ENCODE measurements around the gene B3GALT5. TPM values are rescaled to one million over a fixed set of nuclear protein-coding genes. Genes with fewer than 3 reads are reported as not detected.
"Not testable (repeated sequence)": the region's sequence is repeated elsewhere in the genome, so short reads cannot be mapped to it uniquely, and the experiment has no call there.

The B3GALT5 gene, protein sequence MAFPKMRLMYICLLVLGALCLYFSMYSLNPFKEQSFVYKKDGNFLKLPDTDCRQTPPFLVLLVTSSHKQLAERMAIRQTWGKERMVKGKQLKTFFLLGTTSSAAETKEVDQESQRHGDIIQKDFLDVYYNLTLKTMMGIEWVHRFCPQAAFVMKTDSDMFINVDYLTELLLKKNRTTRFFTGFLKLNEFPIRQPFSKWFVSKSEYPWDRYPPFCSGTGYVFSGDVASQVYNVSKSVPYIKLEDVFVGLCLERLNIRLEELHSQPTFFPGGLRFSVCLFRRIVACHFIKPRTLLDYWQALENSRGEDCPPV
- polyA plus RNA-seq (2012; ENCODE audit: insufficient read depth, insufficient read length): not detected

DNA sequence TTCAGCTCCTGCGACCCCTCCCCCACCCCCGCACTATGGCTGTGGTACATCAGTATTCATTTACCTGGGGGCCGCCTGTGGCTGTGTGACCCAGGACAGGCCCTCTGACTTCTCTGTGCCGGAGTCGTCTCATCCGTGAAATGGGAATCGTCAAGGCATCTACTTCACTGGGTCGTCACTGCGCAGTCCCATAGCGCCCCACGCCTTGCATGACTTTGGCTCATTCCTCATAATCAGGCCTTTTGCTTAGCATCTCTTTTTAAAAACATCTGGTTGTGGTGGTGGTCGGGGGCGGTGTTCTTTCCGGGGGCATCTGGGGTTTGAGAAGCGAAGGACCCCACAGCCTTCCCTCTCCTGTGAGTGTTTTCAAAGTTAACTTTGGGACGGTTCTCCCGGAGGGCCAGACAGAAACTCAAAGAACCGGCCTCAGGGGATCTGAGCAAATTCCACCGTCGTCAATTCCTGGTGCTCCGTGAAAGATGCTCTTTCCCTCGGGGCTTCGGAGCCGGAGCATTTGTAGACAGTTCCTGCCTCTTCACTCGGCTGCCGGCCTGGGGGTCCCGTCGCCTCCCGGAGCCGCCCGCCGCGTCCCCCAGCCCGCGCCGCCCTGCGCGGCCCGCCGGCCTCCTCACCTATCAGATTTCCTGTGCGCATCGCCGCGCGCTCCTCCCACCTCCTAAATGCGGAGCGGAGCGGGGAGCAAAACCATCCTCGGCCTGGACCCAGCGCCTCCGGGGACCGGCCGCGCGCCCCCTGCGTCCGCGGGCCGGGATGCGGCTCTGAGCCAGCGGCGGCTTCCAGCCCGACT is at the start of gene B3GALT5:
Gene B3GALT5, plus strand, starts transcription at position 708 of the 808 bp plus-strand sequence. CDS start 47,620 bp downstream, outside the sequence.
- no peak for DNase-seq (ENCODE audit: low read depth, low spot score)
- no peak within 1 kb of the TSS for H3K4me3 ChIP-seq (ENCODE audit: low read length)

DNA sequence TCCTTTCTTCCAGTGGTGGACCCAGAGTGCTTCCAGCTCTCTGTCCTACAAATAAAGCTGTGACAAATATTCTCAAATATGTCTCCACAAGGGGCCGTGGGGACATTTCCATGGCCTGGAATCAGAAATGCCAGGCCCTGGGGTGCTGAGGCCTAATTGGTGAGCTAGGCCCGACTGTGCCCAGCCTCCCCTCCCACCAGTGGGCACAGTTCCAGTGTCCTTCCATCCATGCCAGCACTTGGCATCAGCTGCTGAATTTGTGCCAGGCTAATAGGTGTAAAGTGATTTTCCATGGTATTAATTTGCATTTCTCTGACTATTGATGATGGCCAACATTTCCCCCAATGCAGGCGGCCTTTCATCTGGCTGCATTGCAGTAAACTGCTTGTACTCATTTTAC is 48.5 kb upstream of the B3GALT5 start:
- DNase-seq (ENCODE audit: low read depth, low spot score): no peak

DNA sequence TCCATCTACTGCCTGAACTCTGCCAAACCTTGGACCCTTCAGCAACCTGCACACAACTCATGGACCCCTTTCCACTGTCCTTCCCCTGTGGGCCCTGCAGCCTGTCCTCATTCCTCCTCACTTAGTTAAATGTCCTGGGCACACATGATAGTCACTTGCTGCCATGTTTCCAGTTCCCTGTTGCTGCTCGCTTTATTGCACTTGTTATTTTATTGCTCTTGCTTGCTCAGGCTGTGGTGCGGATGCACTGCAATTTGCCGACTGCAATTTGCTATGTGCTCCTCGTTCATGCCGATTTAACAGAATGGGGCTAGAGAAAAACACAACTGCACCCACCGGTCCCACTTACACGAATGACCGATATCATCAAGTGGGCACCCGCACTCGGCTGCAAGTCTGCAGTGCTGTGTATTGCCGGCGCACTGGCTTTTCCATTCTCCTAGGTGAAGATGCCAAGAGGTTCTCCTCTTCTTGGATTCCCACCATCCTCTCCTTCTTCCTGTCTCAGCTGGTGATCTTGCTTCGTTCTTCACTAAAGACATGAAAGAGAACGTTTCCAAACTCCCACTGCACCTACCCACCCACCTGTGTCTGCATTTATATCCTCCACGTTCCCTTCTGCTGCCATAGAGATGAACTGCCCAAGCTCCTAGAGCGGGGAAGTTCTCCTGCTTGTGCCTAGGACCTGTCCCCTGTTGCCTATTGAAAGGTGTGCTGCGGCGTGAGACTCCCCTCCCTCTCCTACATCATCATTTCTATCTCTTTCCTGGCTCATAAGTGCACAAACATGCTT is 45.4 kb upstream of the B3GALT5 start:
- no peak overlapping the region for H3K4me3 ChIP-seq (ENCODE audit: low read length)
- DNase-seq (ENCODE audit: low read depth, low spot score): no peak

More for the DNA sequence above, 48.5 kb upstream of the B3GALT5 start:
- H3K4me3 ChIP-seq (ENCODE audit: low read length): no peak overlapping the region

DNA sequence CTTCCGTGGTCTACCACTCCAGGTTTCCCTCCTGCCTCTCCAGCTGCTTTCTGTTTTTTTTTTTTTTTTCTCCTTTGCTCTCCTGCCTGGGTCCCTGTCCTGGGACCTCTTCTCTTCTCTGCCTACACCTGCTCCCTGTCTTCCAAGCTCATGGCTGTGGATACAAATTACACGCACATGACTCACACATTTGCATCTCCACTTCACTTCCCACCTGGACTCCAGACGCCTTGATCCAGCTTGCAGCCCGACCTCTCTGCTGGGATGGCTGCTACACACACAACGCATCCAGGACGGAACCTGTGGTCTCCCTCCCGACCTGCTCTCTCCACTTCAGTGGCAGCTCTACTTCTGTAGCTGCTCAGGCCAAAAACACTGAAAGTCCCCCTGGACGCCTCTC is 44.4 kb upstream of the B3GALT5 start:
- no peak for DNase-seq (ENCODE audit: low read depth, low spot score)

DNA sequence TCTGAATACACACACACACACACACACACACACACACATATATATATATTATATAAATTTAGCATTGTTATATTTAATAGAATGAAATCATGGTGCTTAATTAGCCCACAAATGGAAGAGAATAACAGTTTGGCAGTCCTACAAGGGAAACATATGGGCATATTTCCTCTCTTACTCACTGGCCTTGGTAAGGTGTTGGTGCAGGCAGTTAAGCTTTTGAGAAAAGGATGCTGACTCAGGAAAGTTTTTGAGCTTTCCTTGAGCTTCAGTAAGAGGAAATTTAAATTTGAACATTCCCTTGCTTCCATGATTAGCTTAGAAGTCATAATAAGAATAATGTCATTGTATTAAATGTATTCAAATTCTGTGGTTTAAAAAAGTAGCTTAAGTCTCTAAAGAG is 37.0 kb upstream of the B3GALT5 start:
- H3K4me3 ChIP-seq (ENCODE audit: low read length): no peak overlapping the region
- no peak for DNase-seq (ENCODE audit: low read depth, low spot score)

More for the DNA sequence above, 44.4 kb upstream of the B3GALT5 start:
- no peak overlapping the region for H3K4me3 ChIP-seq (ENCODE audit: low read length)

DNA sequence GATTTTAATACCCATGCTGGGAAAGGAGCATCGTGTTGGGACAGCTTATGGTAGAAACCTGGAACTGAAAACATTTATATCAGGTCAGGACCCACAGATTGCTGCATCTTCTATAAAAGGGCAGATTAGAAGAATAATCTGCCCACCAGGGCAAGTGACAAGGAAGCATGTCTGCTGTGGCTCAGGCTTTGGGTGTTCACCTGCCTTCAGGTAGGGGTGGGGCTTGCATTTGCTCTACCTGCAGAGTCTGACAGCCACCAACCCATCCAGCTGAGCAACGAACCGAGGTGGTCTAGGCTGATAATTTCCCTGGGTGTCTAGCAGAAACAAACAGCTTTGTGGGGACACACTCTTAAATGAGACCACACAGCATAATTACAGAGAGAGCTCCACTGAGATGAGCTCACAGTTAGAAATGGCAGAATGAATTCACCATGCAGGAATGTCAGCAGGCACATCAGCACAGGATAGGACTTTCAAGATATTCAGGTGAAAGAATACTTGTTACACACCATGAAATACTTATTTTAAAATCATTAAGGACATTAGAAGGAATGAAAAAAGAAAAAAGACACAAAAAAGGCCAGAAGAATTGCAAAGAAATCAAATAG is 36.1 kb upstream of the B3GALT5 start:
- H3K4me3 ChIP-seq (ENCODE audit: low read length): no peak overlapping the region
- no peak for DNase-seq (ENCODE audit: low read depth, low spot score)

DNA sequence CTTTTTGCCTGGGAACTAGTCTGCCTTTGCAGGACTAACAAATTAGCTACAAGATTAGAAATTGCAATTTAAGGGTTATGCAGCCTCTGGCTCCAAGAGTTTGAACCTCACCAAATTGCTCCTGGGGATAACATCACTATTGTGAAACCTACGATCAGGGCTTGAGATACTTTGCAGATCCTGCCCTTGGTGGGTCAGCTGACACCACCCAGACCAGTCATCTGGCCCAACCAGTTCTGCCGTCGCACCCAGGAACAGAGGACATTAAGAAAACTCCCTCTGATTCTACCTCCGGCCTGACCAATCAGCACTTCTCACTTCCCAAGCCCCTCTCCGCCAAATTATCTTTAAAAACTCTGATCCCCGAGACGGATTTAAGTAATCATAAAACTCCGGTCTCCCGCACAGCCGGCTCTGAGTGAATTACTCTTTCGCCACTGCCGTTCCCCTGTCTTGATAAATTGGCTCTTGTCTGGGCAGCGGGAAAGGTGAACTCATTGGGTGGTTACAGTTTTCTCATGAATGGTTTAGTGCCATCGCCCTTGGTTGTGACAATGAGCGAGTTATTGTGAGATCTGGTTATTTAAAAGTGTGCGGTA is 32.9 kb upstream of the B3GALT5 start:
- no peak overlapping the region for H3K4me3 ChIP-seq (ENCODE audit: low read length)
- no peak for DNase-seq (ENCODE audit: low read depth, low spot score)

DNA sequence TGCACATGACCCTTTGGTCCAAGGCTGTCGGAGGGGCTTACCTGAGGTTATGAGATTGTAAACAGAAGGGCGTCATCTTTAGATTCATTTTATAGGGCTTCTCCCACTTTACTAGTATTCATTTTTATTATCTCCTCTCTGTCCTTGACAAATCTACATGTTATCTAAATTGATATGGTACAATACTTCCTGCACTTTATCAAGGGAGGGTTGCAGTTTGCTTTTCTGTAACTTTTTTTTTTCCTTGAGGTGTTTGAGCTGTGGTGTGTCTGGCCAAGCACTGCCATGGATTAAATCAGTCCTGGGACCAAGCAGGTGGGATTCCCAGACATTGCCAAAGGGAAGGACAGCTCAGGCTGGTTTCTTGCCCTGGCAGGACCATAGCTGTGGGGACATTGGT is 32.0 kb upstream of the B3GALT5 start:
- H3K4me3 ChIP-seq (ENCODE audit: low read length): no peak overlapping the region
- DNase-seq (ENCODE audit: low read depth, low spot score): no peak

DNA sequence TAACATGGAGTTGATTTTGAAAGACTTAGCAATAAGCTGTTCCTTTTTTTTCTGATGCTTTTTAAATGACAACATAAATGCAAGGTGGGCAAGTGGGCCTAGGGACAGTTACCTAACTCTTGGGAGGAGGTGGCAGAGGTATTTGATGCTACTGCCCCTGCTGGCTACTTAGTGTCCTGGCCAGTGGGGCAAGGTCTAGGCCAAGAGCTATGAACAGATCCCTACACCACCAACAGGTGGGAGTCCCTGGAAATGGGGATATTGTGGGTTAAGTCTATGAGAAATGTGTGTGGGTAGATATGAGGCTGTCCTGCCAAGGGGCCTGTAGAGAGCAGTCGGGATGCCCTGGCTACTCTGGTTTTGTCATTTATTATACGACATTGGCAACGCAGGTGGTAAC is 31.3 kb upstream of the B3GALT5 start:
- DNase-seq (ENCODE audit: low read depth, low spot score): no peak
- H3K4me3 ChIP-seq (ENCODE audit: low read length): no peak overlapping the region

DNA sequence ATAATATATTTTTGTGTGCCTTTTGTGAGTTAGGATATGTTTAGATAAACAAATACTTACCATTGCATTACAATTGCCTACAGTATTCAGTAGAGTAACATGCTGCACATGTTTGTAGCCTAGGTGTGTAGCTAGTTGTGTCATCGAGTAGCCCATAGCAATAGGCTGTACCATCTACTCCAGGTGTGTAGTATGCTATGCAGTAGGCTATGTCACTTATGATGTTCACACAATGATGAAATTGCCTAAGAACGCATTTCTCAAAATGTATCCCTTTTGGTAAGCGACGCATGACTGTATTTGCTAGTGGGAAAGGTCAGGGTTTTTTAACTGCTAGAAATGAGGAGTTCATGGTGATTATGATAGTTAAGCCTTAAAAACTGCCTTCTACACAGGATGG is 30.0 kb upstream of the B3GALT5 start:
- H3K4me3 ChIP-seq (ENCODE audit: low read length): no peak overlapping the region
- no peak for DNase-seq (ENCODE audit: low read depth, low spot score)

DNA sequence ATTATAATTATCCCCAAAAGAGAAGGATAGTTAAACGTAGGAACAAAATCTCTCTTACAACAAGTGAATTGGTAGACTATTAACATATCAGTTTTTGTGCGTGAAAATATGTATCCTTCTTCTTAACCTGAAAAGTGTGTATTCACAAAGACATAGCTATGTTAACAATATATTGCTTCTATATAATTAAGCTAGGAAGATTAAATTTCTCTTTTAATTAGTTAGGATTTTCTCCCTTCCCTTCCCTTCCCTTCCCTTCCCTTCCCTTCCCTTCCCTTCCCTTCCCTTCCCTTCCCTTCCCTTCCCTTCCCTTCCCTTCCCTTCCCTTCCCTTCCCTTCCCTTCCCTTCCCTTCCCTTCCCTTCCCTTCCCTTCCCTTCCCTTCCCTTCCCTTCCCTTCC is 29.2 kb upstream of the B3GALT5 start:
- DNase-seq (ENCODE audit: low read depth, low spot score); H3K4me3 ChIP-seq (ENCODE audit: low read length): not testable (repeated sequence)

DNA sequence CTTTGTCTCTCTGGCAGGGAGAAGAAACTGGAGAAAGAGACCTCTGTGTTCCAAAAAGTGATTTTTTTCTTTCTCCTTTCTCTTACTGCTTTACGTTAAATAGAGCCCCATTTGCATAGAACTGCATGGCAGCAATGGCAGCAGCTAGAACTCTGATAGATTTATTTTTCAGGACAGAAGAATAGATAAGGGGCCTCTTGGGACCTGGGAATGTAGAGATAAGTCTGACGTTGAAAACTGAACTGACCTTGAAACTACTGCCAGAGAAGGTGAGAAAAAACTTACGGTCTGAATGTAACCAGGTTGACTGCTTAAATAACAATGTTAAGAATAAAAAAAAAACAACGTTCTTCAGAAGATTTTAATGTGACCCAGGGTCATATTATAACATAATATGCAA is 25.4 kb upstream of the B3GALT5 start:
- H3K4me3 ChIP-seq (ENCODE audit: low read length): no peak overlapping the region
- DNase-seq (ENCODE audit: low read depth, low spot score): no peak

DNA sequence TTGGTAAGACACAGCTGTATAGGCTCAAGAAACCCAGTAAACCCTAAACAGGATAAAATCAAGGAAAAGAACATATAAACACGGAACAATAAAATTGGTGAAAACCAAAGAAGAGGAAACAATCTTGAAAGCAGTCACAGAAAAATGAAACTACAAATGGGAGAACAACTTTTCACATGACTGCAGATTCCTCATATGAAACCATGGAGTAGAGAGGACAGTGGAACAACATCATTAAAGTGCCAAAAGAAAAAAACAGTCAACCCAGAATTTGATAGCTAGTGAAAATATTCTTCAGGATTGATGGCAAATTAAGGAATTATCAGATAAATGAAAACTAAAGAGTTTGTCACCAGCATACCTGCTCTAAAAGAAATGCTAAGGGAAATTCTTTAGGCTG is 23.9 kb upstream of the B3GALT5 start:
- H3K4me3 ChIP-seq (ENCODE audit: low read length): no peak overlapping the region
- no peak for DNase-seq (ENCODE audit: low read depth, low spot score)

DNA sequence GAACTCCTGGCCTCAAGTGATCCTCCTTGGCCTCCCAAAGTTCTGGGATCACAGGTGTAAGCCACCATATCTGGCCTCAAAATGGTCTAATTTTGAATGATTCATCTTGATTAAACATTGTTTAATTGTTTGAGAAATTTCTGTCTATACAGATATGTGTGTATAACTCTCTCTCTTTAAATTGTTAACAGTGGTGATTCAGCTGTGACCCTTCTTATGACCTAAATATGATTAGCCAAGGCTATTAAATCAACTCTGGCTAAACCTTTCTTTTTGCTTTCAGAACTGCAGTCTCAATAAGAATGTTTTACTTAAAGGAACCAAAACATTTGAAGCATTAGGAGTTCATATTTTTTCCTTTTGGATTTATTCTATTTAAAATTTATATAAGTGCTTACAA is 19.2 kb upstream of the B3GALT5 start:
- H3K4me3 ChIP-seq (ENCODE audit: low read length): no peak overlapping the region
- DNase-seq (ENCODE audit: low read depth, low spot score): no peak

DNA sequence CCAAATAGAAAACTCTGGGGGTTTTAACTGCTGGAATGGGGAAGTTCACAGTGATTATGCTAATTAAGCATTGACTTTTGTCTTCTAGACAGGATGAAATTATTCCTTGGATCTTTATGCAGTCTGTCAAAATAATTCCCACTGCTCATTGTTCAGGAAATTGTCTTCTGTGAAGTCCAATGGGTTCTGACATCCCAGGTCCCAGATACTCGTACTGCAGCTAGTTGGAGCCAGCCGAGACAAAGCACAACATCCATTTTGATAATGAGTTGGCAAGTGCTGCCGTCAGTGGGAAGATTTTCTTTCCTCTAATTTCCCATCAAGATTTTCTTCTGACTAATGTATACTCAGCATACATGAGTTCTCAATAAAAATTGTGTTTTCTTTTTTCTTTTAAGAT is 17.3 kb upstream of the B3GALT5 start:
- DNase-seq (ENCODE audit: low read depth, low spot score): no peak
- H3K4me3 ChIP-seq (ENCODE audit: low read length): no peak overlapping the region

DNA sequence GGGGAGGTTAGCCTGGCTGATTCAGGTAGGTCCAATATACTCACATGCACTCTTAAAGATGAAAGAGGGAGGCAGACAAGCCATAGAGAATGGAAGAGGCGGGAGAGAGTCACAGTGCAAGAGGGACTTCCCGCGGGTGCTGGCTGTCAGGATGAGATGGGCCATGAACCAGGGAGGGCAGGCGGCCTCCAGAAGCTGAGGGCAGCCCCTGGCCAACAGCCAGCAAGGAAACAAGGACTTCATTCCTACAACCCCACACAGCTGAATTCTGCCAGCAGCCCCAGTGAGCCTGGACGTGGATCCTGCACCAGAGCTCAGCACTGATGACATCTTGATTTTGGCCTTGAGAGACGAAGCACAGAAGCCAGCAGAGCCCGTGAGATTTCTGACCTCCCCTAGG is 15.1 kb upstream of the B3GALT5 start:
- DNase-seq (ENCODE audit: low read depth, low spot score): no peak
- no peak overlapping the region for H3K4me3 ChIP-seq (ENCODE audit: low read length)

DNA sequence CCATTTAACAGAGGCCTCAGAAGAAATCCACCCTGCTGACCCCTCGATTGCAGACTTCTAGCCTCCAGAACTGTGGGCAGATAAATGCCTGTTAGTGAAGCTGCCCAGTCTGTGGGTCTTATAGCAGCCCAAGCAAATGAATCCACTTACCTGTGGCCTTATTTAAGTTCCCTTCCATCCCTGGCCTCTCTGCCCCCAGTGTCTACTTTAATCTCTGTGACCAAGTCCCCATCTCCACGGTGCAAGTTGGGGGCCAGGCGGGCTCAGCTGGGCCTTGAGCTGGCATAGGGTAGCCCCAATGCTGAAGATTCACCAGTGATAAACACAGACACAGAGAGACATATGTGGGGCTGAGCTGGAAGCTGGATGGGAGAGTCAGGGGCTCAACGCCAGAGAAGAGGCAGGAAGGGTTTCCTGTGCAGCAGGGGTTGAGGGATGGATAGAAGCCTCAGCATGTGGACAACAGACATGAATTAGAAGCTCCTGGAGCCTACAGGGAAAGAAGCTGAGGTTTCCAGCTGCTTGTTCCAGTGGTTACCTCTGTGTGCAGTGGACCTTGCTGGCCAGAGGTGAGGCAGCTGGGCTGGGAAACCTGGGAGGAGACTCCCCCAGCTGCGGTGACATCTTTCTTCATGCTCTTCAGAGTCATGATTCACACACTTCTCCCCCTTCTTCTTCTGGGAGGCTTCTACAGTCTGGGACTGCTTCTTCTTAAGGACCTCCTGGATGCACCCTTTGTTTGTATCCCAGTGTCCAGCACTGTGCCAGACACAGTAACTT is 13.4 kb upstream of the B3GALT5 start:
- no peak for DNase-seq (ENCODE audit: low read depth, low spot score)
- no peak overlapping the region for H3K4me3 ChIP-seq (ENCODE audit: low read length)

DNA sequence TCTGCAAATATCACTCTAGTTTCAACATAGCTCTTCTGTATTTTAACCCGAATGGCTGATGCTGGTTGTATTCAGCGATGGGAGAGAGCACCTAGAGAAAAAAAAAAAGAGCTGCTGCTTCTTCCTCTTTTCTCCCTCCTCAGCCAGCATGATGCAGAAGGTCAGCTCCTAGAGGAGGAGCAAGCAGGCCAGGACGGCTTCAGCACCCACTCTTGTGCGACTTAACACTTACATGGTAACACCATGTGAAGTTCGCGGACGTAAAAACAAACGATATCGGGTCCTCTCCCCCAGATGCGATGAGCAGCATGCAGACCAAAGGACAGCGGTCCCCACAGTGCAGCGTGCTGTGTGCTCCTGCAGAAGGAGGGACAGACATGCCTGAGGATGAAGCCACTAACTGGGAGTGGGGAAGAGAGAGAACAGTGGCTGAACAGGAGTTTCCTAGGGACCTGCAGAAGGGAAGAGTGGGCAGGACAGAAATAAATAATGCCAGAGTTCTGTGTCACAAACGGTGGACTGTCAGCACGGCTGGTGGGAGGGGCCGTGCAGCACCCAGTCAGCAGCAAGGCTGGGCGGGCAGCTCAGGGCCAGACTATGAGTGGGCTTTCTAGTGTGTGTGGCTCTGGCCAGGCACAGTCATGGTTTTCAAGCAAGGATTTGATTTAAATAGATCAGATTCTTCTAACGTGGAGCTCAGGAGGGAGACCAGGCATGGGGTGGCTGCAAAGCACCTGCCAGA is 11.4 kb upstream of the B3GALT5 start:
- no peak overlapping the region for H3K4me3 ChIP-seq (ENCODE audit: low read length)
- DNase-seq (ENCODE audit: low read depth, low spot score): no peak

All from Jurkat, Clone E6-1 (cell line).